ENCODE data around the gene ZNF646.

ZNF646 gene

DNA sequence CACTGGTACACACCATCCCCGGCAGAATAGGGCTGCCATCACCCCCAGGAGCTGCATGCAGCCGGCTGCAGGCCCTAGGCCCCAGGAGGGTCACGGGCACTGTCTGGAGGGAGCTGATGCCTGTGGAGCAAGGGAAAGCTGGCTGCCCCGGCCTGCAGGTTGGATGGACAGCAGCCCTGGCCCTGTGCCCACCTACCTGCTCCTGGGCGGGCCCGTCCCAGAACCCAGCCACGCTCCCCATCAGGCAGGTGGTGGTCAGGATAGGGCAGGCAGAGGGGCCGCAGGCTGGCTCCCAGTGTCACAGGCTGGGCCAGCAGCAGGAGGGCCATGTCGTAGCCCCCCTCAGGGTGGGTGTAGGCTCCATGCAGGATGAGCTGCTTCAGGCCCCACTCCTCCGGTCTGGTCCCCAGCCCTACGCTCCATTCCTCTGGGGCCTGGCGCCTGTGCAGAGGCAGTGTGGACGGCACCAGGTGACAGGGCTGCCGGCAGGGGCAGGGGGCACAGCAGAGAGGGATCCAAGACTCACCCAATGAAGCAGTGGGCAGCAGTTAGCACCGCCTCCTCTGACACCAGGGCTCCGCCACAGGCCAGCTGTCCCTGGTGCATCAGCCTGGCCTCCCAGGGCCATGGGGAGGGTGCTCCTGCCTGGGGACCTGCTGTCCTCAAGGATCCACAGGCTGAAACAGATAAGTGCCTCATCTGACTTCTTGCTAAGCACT lies 10.5 kb downstream of the ZNF646 start:
- Histone ChIP-seq H3K36me3 (ENCODE audit: control insufficient read depth, insufficient read depth, low read length) (peaks cover 27% of the 10 kb centered on the region), H3K27me3 (ENCODE audit: control insufficient read depth, insufficient read depth, low read length, poor library complexity, severe bottlenecking) (no peaks in the 10 kb centered on the region), H3K27ac (ENCODE audit: insufficient read depth, low read depth, low read length, poor library complexity, severe bottlenecking) (no peak overlapping the region), H3K9me3 (ENCODE audit: control insufficient read depth, low read length) (no peaks in the 10 kb centered on the region), H3K4me3 (ENCODE audit: insufficient read depth, low read depth, low read length) (no peak overlapping the region), H3K4me1 (ENCODE audit: control insufficient read depth, insufficient read depth, low read length) (no peaks in the 10 kb centered on the region)
- 93 to 94% methylated on average over 16 of the region's 16 CpGs for WGBS, 2 experiments

DNA sequence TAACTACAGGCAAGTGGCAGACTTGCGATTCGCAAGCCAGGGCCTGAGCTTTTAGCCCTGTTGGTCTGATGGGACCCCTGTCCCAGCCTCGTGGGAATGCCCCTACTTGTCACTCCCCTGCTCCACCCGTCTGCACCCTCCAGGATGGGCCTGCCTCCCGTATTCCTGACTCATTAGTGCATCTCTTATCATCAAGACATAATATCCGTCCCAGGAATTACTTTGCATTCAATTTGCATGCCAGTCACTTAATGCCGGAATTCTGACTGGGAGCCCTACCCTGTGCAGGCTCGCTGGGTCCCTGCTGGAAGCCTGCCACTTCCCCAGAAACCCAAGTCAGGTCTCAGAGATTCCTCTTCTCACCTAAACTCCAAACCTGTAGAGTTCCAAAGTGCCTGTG lies 11.2 kb downstream of the ZNF646 start:
- H3K9me3 ChIP-seq (ENCODE audit: control insufficient read depth, low read length): no peaks in the 10 kb centered on the region
- 88 to 89% methylated on average over 8 of the region's 8 CpGs for WGBS, 2 experiments
- no peak overlapping the region for H3K27ac ChIP-seq (ENCODE audit: insufficient read depth, low read depth, low read length, poor library complexity, severe bottlenecking)

DNA sequence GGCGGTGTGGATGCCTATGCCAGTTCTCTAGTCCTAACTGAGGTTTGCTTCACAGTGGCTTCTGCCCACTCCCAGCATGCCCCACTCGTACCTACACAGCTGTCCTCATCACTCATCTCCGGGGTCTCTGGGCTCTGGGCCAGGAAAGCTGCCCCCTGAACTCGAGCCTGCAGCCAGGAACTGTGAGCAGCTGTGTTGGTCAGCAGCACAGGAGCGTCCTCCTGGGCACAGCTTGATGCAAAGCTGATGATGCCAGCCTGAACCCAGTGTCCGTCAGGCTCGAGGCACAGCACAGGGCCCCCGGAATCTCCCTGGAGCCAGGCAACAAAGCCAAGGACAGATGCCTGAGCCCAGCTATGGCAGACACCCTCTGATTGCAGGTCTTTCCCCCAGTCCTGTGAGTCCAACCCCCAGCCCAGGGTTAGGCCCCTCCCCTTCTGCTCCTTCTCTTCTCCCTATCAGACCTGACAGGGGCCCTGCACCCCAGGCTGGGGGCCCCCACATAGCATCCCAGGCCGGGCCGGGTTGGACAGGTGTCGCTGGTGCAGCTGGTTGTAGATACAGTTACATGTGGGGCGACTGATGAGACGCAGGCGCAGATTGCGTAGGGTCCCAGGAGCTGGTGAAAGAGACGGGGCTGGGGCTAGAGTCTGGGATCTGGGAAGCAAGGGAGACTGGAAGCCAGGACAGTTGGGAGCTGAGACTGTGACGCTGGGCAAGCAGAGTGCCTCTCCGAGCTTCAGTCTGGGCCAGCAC lies 11.8 kb downstream of the ZNF646 start:
- WGBS, 2 experiments: 94 to 95% methylated on average over 18 of the region's 18 CpGs
- Histone ChIP-seq H3K27ac (ENCODE audit: insufficient read depth, low read depth, low read length, poor library complexity, severe bottlenecking) (no peak overlapping the region), H3K4me3 (ENCODE audit: insufficient read depth, low read depth, low read length) (no peak overlapping the region), H3K36me3 (ENCODE audit: control insufficient read depth, insufficient read depth, low read length) (peaks cover 22% of the 10 kb centered on the region), H3K27me3 (ENCODE audit: control insufficient read depth, insufficient read depth, low read length, poor library complexity, severe bottlenecking) (no peaks in the 10 kb centered on the region), H3K9me3 (ENCODE audit: control insufficient read depth, low read length) (no peaks in the 10 kb centered on the region), H3K4me1 (ENCODE audit: control insufficient read depth, insufficient read depth, low read length) (no peaks in the 10 kb centered on the region)

More for the DNA sequence above, 11.2 kb downstream of the ZNF646 start:
- H3K36me3 ChIP-seq (ENCODE audit: control insufficient read depth, insufficient read depth, low read length): peaks cover 22% of the 10 kb centered on the region
- no peak overlapping the region for H3K4me3 ChIP-seq (ENCODE audit: insufficient read depth, low read depth, low read length)
- no peaks in the 10 kb centered on the region for H3K27me3 ChIP-seq (ENCODE audit: control insufficient read depth, insufficient read depth, low read length, poor library complexity, severe bottlenecking)
- H3K4me1 ChIP-seq (ENCODE audit: control insufficient read depth, insufficient read depth, low read length): no peaks in the 10 kb centered on the region

DNA sequence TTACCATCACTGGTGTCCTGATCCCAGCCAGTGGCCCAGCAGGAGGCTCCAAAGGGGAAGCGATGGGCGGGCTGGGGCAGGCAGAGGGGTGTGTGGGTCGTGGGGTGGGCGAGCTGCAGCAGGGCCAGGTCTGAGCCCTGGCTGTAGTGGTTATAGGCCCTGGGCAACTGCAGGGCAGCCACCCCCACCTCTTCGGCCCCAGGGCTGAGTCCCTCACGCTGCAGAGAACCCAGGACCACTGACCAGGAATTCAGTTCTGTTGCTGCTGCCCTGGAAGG lies 12.3 kb downstream of the ZNF646 start:
- H3K36me3 ChIP-seq (ENCODE audit: control insufficient read depth, insufficient read depth, low read length): peaks cover 19% of the 10 kb centered on the region
- no peaks in the 10 kb centered on the region for H3K27me3 ChIP-seq (ENCODE audit: control insufficient read depth, insufficient read depth, low read length, poor library complexity, severe bottlenecking)
- H3K4me1 ChIP-seq (ENCODE audit: control insufficient read depth, insufficient read depth, low read length): no peaks in the 10 kb centered on the region
- no peak overlapping the region for H3K4me3 ChIP-seq (ENCODE audit: insufficient read depth, low read depth, low read length)
- WGBS, 2 experiments: 88 to 91% methylated on average over 6 of the region's 6 CpGs
- H3K27ac ChIP-seq (ENCODE audit: insufficient read depth, low read depth, low read length, poor library complexity, severe bottlenecking): no peak overlapping the region
- no peaks in the 10 kb centered on the region for H3K9me3 ChIP-seq (ENCODE audit: control insufficient read depth, low read length)

DNA sequence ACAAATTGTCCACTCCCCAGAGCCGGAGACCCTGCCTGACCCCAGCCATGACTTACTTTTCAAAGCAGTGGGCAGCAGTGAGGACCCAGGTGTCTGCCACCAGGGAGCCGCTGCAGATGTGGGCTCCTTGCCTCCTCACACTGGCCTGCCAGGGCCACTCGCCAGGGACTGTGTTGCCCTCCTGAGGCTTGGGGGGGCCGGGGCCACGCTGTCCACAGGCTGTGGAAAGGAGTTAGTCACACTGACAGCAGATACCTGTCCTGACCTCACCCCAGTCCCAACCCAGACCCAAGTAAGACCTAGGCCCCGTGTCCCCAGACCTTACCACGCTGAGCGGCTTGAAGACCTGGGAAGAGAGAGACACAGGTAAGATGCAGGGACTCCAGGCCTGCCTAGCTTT lies 13.3 kb downstream of the ZNF646 start:
- 95% methylated on average over 8 of the region's 8 CpGs for WGBS, 2 experiments
- no peak overlapping the region for H3K27ac ChIP-seq (ENCODE audit: insufficient read depth, low read depth, low read length, poor library complexity, severe bottlenecking)

DNA sequence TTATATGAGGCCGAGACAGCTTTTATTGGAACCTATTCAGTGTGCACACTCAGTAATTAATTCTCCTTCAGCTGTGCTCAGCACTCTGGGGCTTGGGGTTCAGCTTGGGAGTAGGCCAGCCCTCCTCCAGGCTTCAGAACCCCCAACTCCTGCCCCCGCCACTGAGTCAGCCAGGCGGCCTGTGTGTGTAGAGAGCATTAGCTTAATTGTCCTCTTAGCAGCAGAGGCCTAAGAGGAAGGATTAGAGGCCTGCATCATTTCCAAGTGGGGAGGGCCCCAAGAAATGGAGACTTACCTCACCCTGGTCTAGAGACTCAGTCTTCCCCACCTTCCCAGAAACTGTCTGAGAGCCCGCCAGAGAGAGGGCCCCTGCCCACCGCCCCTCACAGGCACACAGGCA lies 13.7 kb downstream of the ZNF646 start:
- peaks cover 18% of the 10 kb centered on the region for H3K36me3 ChIP-seq (ENCODE audit: control insufficient read depth, insufficient read depth, low read length)
- no peaks in the 10 kb centered on the region for H3K27me3 ChIP-seq (ENCODE audit: control insufficient read depth, insufficient read depth, low read length, poor library complexity, severe bottlenecking)
- H3K27ac ChIP-seq (ENCODE audit: insufficient read depth, low read depth, low read length, poor library complexity, severe bottlenecking): no peak overlapping the region
- H3K4me3 ChIP-seq (ENCODE audit: insufficient read depth, low read depth, low read length): no peak overlapping the region
- no peaks in the 10 kb centered on the region for H3K4me1 ChIP-seq (ENCODE audit: control insufficient read depth, insufficient read depth, low read length)
- no peaks in the 10 kb centered on the region for H3K9me3 ChIP-seq (ENCODE audit: control insufficient read depth, low read length)
- WGBS, 2 experiments: 92 to 96% methylated on average over 5 of the region's 5 CpGs

More for the DNA sequence above, 13.3 kb downstream of the ZNF646 start:
- Histone ChIP-seq H3K36me3 (ENCODE audit: control insufficient read depth, insufficient read depth, low read length) (peaks cover 18% of the 10 kb centered on the region), H3K27me3 (ENCODE audit: control insufficient read depth, insufficient read depth, low read length, poor library complexity, severe bottlenecking) (no peaks in the 10 kb centered on the region), H3K9me3 (ENCODE audit: control insufficient read depth, low read length) (no peaks in the 10 kb centered on the region), H3K4me1 (ENCODE audit: control insufficient read depth, insufficient read depth, low read length) (no peaks in the 10 kb centered on the region), H3K4me3 (ENCODE audit: insufficient read depth, low read depth, low read length) (no peak overlapping the region)

DNA sequence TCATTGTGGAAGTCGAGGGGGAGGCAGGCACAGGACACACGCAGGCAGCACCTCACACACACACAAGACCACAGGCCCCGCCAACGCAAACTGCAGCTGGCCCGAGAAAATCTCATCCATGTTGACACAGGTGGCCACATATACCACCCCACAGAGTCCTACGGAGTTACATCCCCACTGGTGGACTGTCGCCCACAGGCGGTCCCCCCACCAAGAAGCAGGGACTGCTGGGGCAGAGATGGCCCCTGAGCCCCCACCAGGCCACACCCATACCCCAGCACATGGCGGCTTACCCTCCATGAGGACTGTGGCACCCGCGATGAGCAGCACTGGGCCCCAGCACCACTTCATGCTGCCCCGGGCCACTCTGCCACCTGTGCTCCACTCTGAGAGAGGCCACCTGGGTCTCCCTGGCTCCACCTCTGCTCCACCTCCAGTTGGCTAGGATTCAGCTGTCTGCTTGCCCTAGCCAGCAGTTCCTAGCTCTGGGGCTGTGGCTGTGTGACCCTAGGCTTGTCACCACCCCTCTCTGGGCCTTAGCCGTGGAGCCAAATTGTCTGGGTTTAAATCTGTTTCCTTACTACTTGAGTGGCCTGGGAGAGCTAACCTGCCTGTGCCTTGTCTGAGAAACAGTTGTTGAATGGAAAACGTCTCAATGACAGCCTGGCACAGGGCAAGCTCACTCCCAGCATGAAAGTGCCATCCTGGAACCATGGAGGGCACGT lies 14.4 kb downstream of the ZNF646 start, which contains the start of gene PRSS53:
PRSS53 (minus strand) TSS at position 485 of the 725 bp plus-strand sequence; CDS start at position 351, 134 bp downstream.
- no peaks in the 10 kb centered on the region for H3K27me3 ChIP-seq (ENCODE audit: control insufficient read depth, insufficient read depth, low read length, poor library complexity, severe bottlenecking)
- H3K27ac ChIP-seq (ENCODE audit: insufficient read depth, low read depth, low read length, poor library complexity, severe bottlenecking): no peak within 1 kb of the TSS
- H3K9me3 ChIP-seq (ENCODE audit: control insufficient read depth, low read length): no peaks in the 10 kb centered on the region
- 92% methylated on average over 15 of the region's 15 CpGs for WGBS, 2 experiments
- no peaks in the 10 kb centered on the region for H3K4me1 ChIP-seq (ENCODE audit: control insufficient read depth, insufficient read depth, low read length)
- peaks cover 18% of the 10 kb centered on the region for H3K36me3 ChIP-seq (ENCODE audit: control insufficient read depth, insufficient read depth, low read length)
- H3K4me3 ChIP-seq (ENCODE audit: insufficient read depth, low read depth, low read length): no peak within 1 kb of the TSS

DNA sequence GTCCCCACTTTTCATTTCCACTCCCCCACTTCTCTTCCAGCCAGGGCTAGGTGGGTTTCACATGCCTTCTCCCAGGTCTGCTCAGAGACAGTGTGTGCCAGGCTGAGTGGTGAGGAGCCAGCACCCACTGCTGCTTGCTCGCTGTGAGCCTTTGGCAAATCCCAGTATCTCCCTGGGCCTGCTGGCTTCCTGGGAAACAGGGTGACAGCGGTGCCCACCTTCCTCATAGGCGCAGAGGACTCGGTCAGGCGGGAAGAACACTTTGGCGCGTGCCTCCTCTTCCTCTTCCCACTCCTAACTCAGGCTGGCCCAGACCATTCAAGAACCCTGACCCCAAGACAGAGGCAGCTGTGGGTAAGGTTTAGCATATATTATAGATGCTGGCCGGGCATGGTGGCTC lies 15.0 kb downstream of the ZNF646 start:
- no peak overlapping the region for H3K4me3 ChIP-seq (ENCODE audit: insufficient read depth, low read depth, low read length)
- peaks cover 18% of the 10 kb centered on the region for H3K36me3 ChIP-seq (ENCODE audit: control insufficient read depth, insufficient read depth, low read length)
- no peaks in the 10 kb centered on the region for H3K9me3 ChIP-seq (ENCODE audit: control insufficient read depth, low read length)
- H3K4me1 ChIP-seq (ENCODE audit: control insufficient read depth, insufficient read depth, low read length): no peaks in the 10 kb centered on the region
- no peak overlapping the region for H3K27ac ChIP-seq (ENCODE audit: insufficient read depth, low read depth, low read length, poor library complexity, severe bottlenecking)
- WGBS, 2 experiments: 95 to 96% methylated on average over 8 of the region's 8 CpGs
- no peaks in the 10 kb centered on the region for H3K27me3 ChIP-seq (ENCODE audit: control insufficient read depth, insufficient read depth, low read length, poor library complexity, severe bottlenecking)

DNA sequence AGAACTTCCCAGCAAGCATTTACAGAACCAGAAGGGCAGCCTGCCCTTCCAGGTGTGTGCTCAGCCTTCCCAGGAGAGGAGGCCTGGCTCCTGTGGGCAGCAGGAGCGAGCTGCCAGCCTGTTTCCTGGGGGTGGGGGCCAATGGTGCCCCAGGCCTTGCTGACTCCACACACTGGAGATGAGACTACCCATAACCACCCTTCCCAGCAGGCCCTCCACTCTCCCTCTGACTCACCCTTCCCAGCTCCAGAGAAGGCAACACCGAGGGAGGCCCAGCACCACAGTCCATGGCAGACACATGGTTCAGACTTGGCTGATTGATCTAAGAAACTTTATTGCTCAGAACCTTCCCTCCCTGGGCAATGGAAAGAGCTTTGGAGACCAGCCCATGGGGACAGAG lies 16.3 kb downstream of the ZNF646 start:
- Histone ChIP-seq H3K4me1 (ENCODE audit: control insufficient read depth, insufficient read depth, low read length) (no peaks in the 10 kb centered on the region), H3K27ac (ENCODE audit: insufficient read depth, low read depth, low read length, poor library complexity, severe bottlenecking) (no peak overlapping the region), H3K27me3 (ENCODE audit: control insufficient read depth, insufficient read depth, low read length, poor library complexity, severe bottlenecking) (no peaks in the 10 kb centered on the region), H3K4me3 (ENCODE audit: insufficient read depth, low read depth, low read length) (no peak overlapping the region), H3K9me3 (ENCODE audit: control insufficient read depth, low read length) (no peaks in the 10 kb centered on the region), H3K36me3 (ENCODE audit: control insufficient read depth, insufficient read depth, low read length) (peaks cover 18% of the 10 kb centered on the region)
- WGBS, 2 experiments: 86 to 92% methylated on average over 2 of the region's 2 CpGs

DNA sequence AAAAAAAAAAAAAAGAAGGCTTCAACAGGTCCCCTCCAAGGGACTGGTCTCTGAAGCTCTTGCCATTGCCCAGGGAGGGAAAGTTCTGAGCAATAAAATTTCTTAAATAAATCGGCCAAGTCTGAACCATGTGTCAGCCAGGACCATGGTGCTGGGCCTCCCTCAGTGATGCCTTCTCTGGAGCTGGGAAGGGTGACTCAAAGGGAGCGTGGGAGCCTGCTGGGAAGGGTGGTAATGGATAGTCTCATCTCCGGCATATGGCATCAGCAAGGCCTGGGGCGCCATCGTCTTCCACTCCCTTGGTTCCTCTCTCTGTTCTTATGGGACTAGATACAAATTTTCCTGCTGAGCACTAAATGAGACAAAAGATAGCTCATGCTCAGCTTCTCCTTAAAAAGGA lies 18.1 kb downstream of the ZNF646 start:
- Histone ChIP-seq H3K27ac (ENCODE audit: insufficient read depth, low read depth, low read length, poor library complexity, severe bottlenecking) (no peak overlapping the region), H3K4me3 (ENCODE audit: insufficient read depth, low read depth, low read length) (no peak overlapping the region), H3K36me3 (ENCODE audit: control insufficient read depth, insufficient read depth, low read length) (peaks cover 18% of the 10 kb centered on the region), H3K9me3 (ENCODE audit: control insufficient read depth, low read length) (no peaks in the 10 kb centered on the region), H3K4me1 (ENCODE audit: control insufficient read depth, insufficient read depth, low read length) (no peaks in the 10 kb centered on the region), H3K27me3 (ENCODE audit: control insufficient read depth, insufficient read depth, low read length, poor library complexity, severe bottlenecking) (no peaks in the 10 kb centered on the region)
- WGBS, 2 experiments: 96 to 97% methylated on average over 5 of the region's 5 CpGs

Measured in ectodermal cell (in vitro differentiated cells).